ENCODE data around the gene KIAA0319L. TPM values are rescaled to one million over a fixed set of nuclear protein-coding genes. Genes with fewer than 3 reads are reported as not detected.

Gene KIAA0319L
- total RNA-seq, 4 donors from 2014 or later, result 91.7 to 112 (median 97.6) TPM

- TF ChIP-seq CTCF (IDR thresholded peaks at IDR 0.05) (no peak), POLR2A (IDR thresholded peaks at IDR 0.05) (no peak)
- Histone ChIP-seq H3K27ac (no peak overlapping the region), H3K36me3 (peaks cover 0 to 47% (median 13%) of the 10 kb centered on the region in 4 donors), H3K4me3 (no peak overlapping the region), H3K4me1 (peaks cover 17 to 40% (median 37%) of the 10 kb centered on the region in 4 donors), H3K27me3 (no peaks in the 10 kb centered on the region), H3K9me3 (no peaks in the 10 kb centered on the region)
- in situ Hi-C loops (cut with MboI; ENCODE audit: low pct_ligation_motif_present in 1 of 4, low pct_unique_long_range_greater_than_20kb in 1 of 4, low sequenced_read_pairs in 3 of 4) (loop anchor here in 2 of 4 donors (25.0 kb wide), 2 partner anchors 92 to 367 kb away; partner anchors contain the start of gene SFPQ (in 2 of the 2)), intact Hi-C loops (cut with DNase I; ENCODE audit: low total_unique reads) (no loop called here)
- no peak for DNase-seq
- whole genome bisulfite sequencing, 2 donors (ENCODE audit: low coverage in 1 of 2), result 67 to 72% methylated on average over 2 of the region's 2 CpGs
Observed at GRCh38 chr1:35553851-35554250, 3.4 kb downstream of the KIAA0319L start.

GRCh38 chr1:35546614-35547013, 10.6 kb downstream of the KIAA0319L start:
- no peak for DNase-seq
- Histone ChIP-seq H3K36me3 (peaks cover 0 to 29% (median 5%) of the 10 kb centered on the region in 4 donors), H3K27ac (no peak overlapping the region), H3K4me1 (peaks cover 0 to 4% (median 3%) of the 10 kb centered on the region in 4 donors), H3K9me3 (no peaks in the 10 kb centered on the region), H3K4me3 (no peak overlapping the region), H3K27me3 (no peaks in the 10 kb centered on the region)
- TF ChIP-seq POLR2AphosphoS5 (IDR thresholded peaks at IDR 0.05) (no peak), CTCF (IDR thresholded peaks at IDR 0.05) (no peak), POLR2A (IDR thresholded peaks at IDR 0.05) (no peak), EP300 (IDR thresholded peaks at IDR 0.05; ENCODE audit: low read depth) (no peak)
- in situ Hi-C loops (cut with MboI; ENCODE audit: low pct_ligation_motif_present in 1 of 4, low pct_unique_long_range_greater_than_20kb in 1 of 4, low sequenced_read_pairs in 3 of 4) (no loop called here), intact Hi-C loops (cut with DNase I; ENCODE audit: low total_unique reads) (no loop called here)
- whole genome bisulfite sequencing, 2 donors (ENCODE audit: low coverage in 1 of 2), result 98 to 100% methylated on average over 1 of the region's 1 CpG

GRCh38 chr1:35544976-35545375, 12.2 kb downstream of the KIAA0319L start:
- H3K4me1 ChIP-seq, result peaks cover 5 to 13% (median 9%) of the 10 kb centered on the region in 4 donors
- DNase-seq, result peak; percentile 35
- intact Hi-C loops (cut with DNase I; ENCODE audit: low total_unique reads) (no loop called here), in situ Hi-C loops (cut with MboI; ENCODE audit: low pct_ligation_motif_present in 1 of 4, low pct_unique_long_range_greater_than_20kb in 1 of 4, low sequenced_read_pairs in 3 of 4) (no loop called here)
- H3K36me3 ChIP-seq, result peaks cover 0 to 13% (median 0%) of the 10 kb centered on the region in 4 donors
- TF ChIP-seq POLR2A (IDR thresholded peaks at IDR 0.05) (no peak), EP300 (IDR thresholded peaks at IDR 0.05; ENCODE audit: low read depth) (no peak), CTCF (IDR thresholded peaks at IDR 0.05) (no peak), POLR2AphosphoS5 (IDR thresholded peaks at IDR 0.05) (no peak)
- H3K27me3 ChIP-seq, result no peaks in the 10 kb centered on the region
- H3K9me3 ChIP-seq, result no peaks in the 10 kb centered on the region
- 88 to 100% methylated on average over 1 to 3 of the region's 3 CpGs for WGBS, 2 donors (ENCODE audit: low coverage in 1 of 2)
- no peak overlapping the region for H3K27ac ChIP-seq
- H3K4me3 ChIP-seq, result no peak overlapping the region

GRCh38 chr1:35539824-35540261, 17.4 kb downstream of the KIAA0319L start:
- peaks cover 10 to 45% (median 26%) of the 10 kb centered on the region in 4 donors for H3K4me1 ChIP-seq
- WGBS, 2 donors (ENCODE audit: low coverage in 1 of 2), result 57 to 63% methylated on average over 1 of the region's 1 CpG
- TF ChIP-seq EP300 (IDR thresholded peaks at IDR 0.05; ENCODE audit: low read depth) (no peak), POLR2AphosphoS5 (IDR thresholded peaks at IDR 0.05) (no peak), POLR2A (IDR thresholded peaks at IDR 0.05) (no peak), CTCF (IDR thresholded peaks at IDR 0.05) (no peak)
- DNase-seq, result no peak
- no peaks in the 10 kb centered on the region for H3K9me3 ChIP-seq
- peak overlapping the region; percentile 28 to 65 (median 42) for H3K27ac ChIP-seq
- no peaks in the 10 kb centered on the region for H3K36me3 ChIP-seq
- H3K4me3 ChIP-seq, result no peak overlapping the region
- intact Hi-C loops (cut with DNase I; ENCODE audit: low total_unique reads) (no loop called here), in situ Hi-C loops (cut with MboI; ENCODE audit: low pct_ligation_motif_present in 1 of 4, low pct_unique_long_range_greater_than_20kb in 1 of 4, low sequenced_read_pairs in 3 of 4) (no loop called here)
- H3K27me3 ChIP-seq, result no peaks in the 10 kb centered on the region

Measured in transverse colon (tissue), 4 donors.